GM03348 (cell line): ENCODE measurements around the gene XIST.
"Not testable (repeated sequence)": the region's sequence is repeated elsewhere in the genome, so short reads cannot be mapped to it uniquely, and the experiment has no call there.

Experiments used
- DNase-seq: peaks from one replicate; pipeline ENCODE4 v3.0.0; 2012; ENCODE audit warnings: low spot score

Gene XIST

GRCh38 chrX:73852467-73852866 is at the start of gene XIST:
XIST (minus strand) TSS chrX:73852714.
- DNase-seq: no peak

GRCh38 chrX:73898315-73898714 is 45.8 kb upstream of the XIST start:
- not testable (repeated sequence) for DNase-seq

- DNase-seq: not testable (repeated sequence)
Observed at GRCh38 chrX:73892515-73893090, 40.1 kb upstream of the XIST start.

GRCh38 chrX:73882260-73882659 is 29.7 kb upstream of the XIST start:
- not testable (repeated sequence) for DNase-seq

- no peak for DNase-seq
Observed at GRCh38 chrX:73877687-73878086, 25.2 kb upstream of the XIST start.

- no peak for DNase-seq
Observed at GRCh38 chrX:73876911-73877310, 24.4 kb upstream of the XIST start.

DNA sequence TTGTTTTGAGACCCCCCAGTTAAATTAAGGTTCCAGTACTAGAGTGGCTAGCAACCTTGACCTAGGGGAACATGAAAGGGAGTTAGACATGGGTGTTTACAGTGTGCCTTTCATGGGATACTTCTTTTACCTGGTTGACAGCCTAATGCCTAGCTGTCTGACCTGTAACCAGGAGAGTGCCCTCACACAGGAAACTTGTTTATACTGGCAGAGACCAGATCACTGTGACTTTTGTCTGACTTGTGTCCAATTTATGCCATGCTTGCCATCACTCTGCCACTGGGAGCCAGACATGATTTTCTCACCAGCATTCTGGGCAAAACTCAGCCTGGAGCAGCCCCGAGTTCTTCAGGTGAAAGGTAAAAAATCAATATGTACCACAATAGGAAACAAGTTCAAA is 16.4 kb upstream of the XIST start:
- no peak for DNase-seq

- DNase-seq: no peak
Observed at GRCh38 chrX:73867144-73867543, 14.6 kb upstream of the XIST start.

- DNase-seq: no peak
Observed at GRCh38 chrX:73863852-73864251, 11.3 kb upstream of the XIST start.

DNA sequence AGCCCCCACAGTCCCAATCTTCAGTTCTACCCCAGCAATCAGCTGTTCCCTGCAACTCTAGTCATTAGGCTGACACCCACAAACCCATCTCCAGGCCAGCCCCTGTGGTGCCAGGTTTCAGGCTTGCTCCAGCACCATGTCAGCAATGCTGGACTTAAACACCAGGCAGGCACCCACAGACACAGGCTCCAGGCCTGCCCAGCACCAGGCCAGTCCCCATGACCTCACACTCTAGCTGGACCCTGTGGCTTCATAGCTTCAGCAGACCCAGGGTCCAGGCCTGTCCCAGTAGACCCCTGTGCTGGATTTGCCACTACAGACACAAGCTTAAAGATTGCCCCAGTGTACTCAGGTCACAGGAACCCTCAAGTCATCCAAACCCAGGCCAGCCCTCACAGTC is 10.8 kb upstream of the XIST start:
- no peak for DNase-seq

DNA sequence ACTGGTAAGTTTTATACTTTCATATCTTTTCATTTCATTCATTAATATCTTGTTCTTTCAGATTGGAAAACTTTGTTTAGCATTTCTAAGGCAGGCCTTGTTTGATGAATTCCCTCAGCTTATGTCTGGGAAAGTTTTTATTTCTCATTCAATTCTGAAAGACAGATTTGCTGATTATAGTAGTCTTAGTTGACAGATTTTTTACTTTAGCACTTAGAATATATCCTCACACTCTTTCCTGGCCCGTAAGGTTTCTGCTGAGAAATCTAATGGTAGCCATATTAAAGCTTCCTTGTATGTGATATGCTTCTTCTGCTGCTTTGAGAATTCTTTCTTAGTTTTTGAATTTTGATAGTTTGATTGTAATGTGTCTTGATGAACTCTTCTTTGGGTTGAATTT is 7.1 kb upstream of the XIST start:
- DNase-seq: no peak

GRCh38 chrX:73855546-73855945 is 3.0 kb upstream of the XIST start:
- peak; percentile 55 for DNase-seq

GRCh38 chrX:73852022-73852421 is 492 bp downstream of the XIST start:
- DNase-seq: no peak

GRCh38 chrX:73851014-73852009 is 1.2 kb downstream of the XIST start:
- DNase-seq: no peak

DNA sequence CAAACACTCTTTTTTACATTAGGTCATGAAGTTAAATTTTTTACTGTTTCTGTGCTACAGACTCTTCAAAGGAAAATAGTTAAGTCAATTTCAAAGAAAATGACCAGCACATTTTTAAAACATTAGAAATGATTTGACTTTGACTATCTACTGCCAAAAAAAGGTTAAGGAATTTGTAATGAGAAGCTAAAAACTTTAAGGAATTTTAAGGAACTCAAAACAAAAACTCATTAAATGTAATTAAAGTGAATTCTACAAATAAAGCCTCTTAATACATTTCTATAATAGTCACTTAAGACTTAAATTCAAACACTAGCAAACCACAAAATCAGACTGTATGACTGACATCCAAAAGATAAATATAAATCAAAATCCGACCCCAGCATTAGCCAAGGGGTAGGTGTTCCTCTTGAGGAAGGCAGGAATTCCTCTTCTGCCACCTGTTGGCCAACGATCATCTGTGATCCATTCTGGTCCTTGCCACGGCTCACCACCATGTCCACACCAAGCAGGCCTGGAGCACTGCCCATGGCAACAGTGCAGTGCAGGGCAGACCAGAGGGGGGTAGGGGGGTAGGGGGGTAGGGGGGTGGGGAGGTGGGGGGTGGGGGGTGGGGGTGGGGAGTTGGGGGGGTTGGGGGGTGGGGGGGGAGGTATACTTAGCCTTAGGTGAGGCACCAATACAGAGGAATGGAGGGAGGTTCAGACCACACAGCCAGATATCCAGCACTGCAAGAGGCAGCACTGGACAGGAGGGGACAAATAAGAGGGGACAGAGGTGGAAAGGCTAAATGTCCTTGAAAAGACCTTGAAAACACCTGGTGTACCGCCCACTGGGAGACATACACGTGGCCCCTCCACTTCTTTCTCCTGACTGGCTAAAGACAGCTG is 2.1 kb downstream of the XIST start:
- DNase-seq: peak; percentile 22

- DNase-seq: no peak
Observed at GRCh38 chrX:73849073-73849472, 3.4 kb downstream of the XIST start.

GRCh38 chrX:73847991-73848390 is 4.5 kb downstream of the XIST start:
- no peak for DNase-seq

- no peak for DNase-seq
Observed at GRCh38 chrX:73847100-73847499, 5.4 kb downstream of the XIST start.

- no peak for DNase-seq
Observed at GRCh38 chrX:73842541-73843234, 9.8 kb downstream of the XIST start.

GRCh38 chrX:73841337-73841736 is 11.2 kb downstream of the XIST start:
- no peak for DNase-seq

GRCh38 chrX:73840120-73840924 is 12.2 kb downstream of the XIST start:
- no peak for DNase-seq
